GM12875 (cell line): ENCODE data around the gene PLEKHG4B.

Experiments used
- H3K4me3 ChIP-seq: one replicate; pipeline ENCODE4 v1.5.1; 2011; ENCODE audit warnings: low read depth, low read length, control low read depth
- CTCF ChIP-seq: IDR thresholded peaks from 2 replicates; pipeline ENCODE4 v1.5.1; 2011; ENCODE audit warnings: low read depth, mild to moderate bottlenecking, control low read depth, inconsistent platforms, low read length, moderate library complexity, borderline replicate concordance; ENCODE audit not compliant: insufficient read depth

The PLEKHG4B gene

DNA sequence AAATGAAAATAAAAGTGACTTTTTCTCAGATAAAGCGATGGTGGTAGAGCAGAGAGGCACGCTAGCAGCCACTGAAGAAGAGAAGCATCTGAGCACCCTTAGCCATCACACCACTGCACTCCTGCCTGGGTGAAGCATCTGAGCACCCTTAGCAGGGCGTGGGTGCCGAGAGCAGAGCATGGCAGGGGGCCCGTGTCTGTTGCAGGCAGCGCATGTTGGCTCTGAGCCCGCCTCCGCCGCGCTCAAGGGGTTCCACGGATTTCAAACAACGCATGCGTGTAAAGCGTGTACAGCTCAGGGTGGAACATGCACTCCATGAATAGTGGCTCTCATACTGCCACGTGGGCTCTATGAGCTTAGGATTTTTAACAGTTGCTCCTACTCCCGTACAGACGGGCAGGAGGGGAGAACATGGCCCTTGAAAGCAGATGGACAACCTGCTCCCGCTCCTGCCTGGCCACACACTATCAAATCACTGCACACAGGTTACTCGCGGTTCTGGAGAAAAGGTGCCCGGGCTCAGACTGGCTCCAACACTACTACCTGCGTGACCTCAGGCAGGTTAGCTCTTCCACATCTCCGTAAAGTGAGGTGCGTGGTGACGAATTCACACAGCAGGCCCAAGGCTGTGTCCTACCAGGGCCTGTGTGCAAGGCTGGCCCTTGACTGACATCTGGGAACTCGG, 111.4 kb downstream of the PLEKHG4B start:
- TF ChIP-seq CTCF, result no peak

GRCh38 chr5:204001-204400, 112.0 kb downstream of the PLEKHG4B start:
- no peak overlapping the region for H3K4me3 ChIP-seq
- TF ChIP-seq CTCF, result no peak

More for the DNA sequence above, 111.4 kb downstream of the PLEKHG4B start:
- H3K4me3 ChIP-seq, result no peak overlapping the region

DNA sequence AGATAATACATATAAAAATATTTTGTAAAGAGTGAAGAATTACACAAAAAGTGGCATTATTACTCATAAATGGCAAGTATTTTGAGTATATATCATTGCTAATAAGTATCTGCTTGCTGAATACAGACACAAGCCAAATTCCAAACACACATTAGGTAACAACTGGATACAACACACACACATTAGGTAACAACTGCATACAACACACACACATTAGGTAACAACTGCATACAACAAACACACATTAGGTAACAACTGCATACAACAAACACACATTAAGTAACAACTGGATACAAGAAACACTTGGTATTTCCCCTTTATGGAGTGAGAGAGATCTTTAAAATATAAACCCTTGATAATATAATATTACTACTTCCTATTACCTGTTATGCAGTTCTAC, 112.5 kb downstream of the PLEKHG4B start:
- H3K4me3 ChIP-seq, result no peak overlapping the region
- TF ChIP-seq CTCF, result no peak

GRCh38 chr5:204966-205670, 113.2 kb downstream of the PLEKHG4B start:
- H3K4me3 ChIP-seq, result no peak overlapping the region
- no peak for TF ChIP-seq CTCF

- TF ChIP-seq CTCF, result no peak
- H3K4me3 ChIP-seq, result no peak overlapping the region
Observed at GRCh38 chr5:206406-206805, 114.4 kb downstream of the PLEKHG4B start.

- TF ChIP-seq CTCF, result no peak
- no peak overlapping the region for H3K4me3 ChIP-seq
Observed at GRCh38 chr5:206927-207536, 115.1 kb downstream of the PLEKHG4B start.
